GM06990 (cell line): ENCODE data around the gene LKAAEAR1.
"Not testable (repeated sequence)": the region's sequence is repeated elsewhere in the genome, so short reads cannot be mapped to it uniquely, and the experiment has no call there.

Source experiments
- DNase-seq: peaks from one replicate; pipeline ENCODE4 v3.0.0-alpha.2; 2011; ENCODE audit not compliant: insufficient read length; ENCODE audit errors: extremely low read depth
- H3K27me3 ChIP-seq: replicated peaks from 2 replicates; pipeline ENCODE4 v1.6.0; 2011; ENCODE audit warnings: low read length; ENCODE audit not compliant: control insufficient read depth, insufficient read depth
- H3K36me3 ChIP-seq: 2 replicates; pipeline ENCODE4 v1.5.1; 2011; ENCODE audit warnings: low read length; ENCODE audit not compliant: control insufficient read depth, insufficient read depth
- H3K4me3 ChIP-seq: replicated peaks from 2 replicates; pipeline ENCODE4 v1.5.1; 2011; ENCODE audit warnings: low read depth, mild to moderate bottlenecking, control low read depth, low read length
- TF ChIP-seq, protein P1 (sequence below): IDR thresholded peaks from 2 replicates; pipeline ENCODE4 v1.5.1; 2011; ENCODE audit warnings: low read length, control low read depth, mild to moderate bottlenecking, inconsistent platforms; ENCODE audit not compliant: insufficient read depth, poor library complexity, severe bottlenecking

The LKAAEAR1 gene

DNA sequence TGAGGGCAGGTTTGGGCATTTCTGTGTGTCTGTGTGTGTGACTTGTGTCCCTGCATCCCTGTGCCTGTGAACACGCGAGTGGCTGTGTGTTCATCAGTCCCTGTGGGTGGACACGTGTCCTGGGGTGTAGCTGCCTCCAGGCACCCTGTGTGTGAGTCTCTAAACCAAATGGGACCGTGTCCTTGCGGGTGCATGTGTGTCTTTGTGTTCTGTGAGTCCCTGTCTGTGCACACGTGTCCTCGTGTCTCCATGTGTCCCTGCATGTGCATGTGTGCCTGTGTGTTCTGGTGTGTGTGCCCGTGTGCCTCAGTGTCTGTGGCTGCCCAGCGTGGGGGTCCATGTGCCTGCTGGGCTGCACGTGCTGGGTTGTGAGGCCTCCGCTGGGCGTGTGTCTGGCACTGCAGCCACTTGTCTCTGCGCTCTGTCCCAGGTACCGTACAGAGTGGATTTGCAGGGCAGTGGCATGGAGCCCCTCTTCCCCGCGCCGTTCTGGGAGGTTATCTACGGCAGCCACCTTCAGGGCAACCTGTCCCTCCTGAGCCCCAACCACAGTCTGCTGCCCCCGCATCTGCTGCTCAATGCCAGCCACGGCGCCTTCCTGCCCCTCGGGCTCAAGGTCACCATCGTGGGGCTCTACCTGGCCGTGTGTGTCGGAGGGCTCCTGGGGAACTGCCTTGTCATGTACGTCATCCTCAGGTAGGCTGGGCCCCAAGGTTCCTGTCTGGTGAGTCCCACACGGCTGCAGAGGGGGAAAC, 8.2 kb upstream of the LKAAEAR1 start:
- Histone ChIP-seq H3K27me3 (peaks cover 3% of the 10 kb centered on the region; the same call in 1 of the 2 replicates), H3K36me3 (no peaks in the 10 kb centered on the region), H3K4me3 (no peak overlapping the region)
- TF ChIP-seq, protein P1, sequence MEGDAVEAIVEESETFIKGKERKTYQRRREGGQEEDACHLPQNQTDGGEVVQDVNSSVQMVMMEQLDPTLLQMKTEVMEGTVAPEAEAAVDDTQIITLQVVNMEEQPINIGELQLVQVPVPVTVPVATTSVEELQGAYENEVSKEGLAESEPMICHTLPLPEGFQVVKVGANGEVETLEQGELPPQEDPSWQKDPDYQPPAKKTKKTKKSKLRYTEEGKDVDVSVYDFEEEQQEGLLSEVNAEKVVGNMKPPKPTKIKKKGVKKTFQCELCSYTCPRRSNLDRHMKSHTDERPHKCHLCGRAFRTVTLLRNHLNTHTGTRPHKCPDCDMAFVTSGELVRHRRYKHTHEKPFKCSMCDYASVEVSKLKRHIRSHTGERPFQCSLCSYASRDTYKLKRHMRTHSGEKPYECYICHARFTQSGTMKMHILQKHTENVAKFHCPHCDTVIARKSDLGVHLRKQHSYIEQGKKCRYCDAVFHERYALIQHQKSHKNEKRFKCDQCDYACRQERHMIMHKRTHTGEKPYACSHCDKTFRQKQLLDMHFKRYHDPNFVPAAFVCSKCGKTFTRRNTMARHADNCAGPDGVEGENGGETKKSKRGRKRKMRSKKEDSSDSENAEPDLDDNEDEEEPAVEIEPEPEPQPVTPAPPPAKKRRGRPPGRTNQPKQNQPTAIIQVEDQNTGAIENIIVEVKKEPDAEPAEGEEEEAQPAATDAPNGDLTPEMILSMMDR = no peak
- no peak for DNase-seq

- TF ChIP-seq, protein P1 = no peak
- Histone ChIP-seq H3K27me3 (peaks cover 3% of the 10 kb centered on the region; the same call in 1 of the 2 replicates), H3K36me3 (no peaks in the 10 kb centered on the region), H3K4me3 (no peak overlapping the region)
- DNase-seq = no peak
Observed at GRCh38 chr20:64091770-64092169, 7.6 kb upstream of the LKAAEAR1 start.

GRCh38 chr20:64091340-64091739, 7.1 kb upstream of the LKAAEAR1 start:
- DNase-seq = no peak
- TF ChIP-seq, protein P1 = no peak
- H3K4me3 ChIP-seq = no peak overlapping the region

DNA sequence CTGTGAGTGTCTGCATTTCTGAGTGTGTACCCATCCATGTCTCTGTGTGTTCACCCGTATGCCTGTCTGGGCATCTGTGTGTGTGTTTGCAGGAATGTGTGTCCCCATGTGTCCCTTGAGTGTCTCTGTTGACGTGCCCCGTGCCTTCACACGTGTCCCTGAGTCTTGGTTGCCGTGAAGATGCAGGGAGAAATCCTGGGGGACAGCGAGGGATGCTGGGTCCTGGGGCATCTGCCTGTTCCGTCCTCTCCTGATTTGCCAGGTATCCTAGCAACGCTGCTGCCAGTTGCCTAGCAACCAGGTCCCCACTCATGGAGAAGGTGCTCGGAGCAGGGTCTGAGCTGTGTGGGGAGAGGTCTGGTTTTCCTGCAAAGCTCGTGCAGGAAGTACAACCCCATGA, 6.0 kb upstream of the LKAAEAR1 start:
- DNase-seq = no peak
- Histone ChIP-seq H3K27me3 (peaks cover 3% of the 10 kb centered on the region; the same call in 1 of the 2 replicates), H3K36me3 (no peaks in the 10 kb centered on the region), H3K4me3 (no peak overlapping the region)
- TF ChIP-seq, protein P1 = no peak

More at GRCh38 chr20:64091340-64091739, 7.1 kb upstream of the LKAAEAR1 start:
- Histone ChIP-seq H3K36me3 (no peaks in the 10 kb centered on the region), H3K27me3 (peaks cover 3% of the 10 kb centered on the region; the same call in 1 of the 2 replicates)

DNA sequence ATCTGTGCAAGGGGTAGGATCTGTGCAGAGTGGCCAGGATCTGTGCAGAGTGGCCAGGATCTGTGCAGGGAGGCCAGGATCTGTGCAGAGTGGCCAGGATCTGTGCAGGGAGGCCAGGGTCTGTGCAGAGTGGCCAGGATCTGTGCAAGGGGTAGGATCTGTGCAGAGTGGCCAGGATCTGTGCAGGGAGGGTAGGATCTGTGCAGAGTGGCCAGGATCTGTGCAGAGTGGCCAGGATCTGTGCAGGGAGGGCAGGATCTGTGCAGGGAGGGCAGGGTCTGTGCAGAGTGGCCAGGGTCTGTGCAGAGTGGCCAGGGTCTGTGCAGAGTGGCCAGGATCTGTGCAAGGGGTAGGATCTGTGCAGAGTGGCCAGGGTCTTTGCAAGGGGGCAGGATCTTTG, 4.4 kb upstream of the LKAAEAR1 start:
- not testable (repeated sequence) for H3K27me3 ChIP-seq, H3K36me3 ChIP-seq, DNase-seq, H3K4me3 ChIP-seq

- H3K27me3 ChIP-seq, H3K36me3 ChIP-seq, DNase-seq, H3K4me3 ChIP-seq: not testable (repeated sequence)
Observed at GRCh38 chr20:64087226-64087825, 3.1 kb upstream of the LKAAEAR1 start.

DNA sequence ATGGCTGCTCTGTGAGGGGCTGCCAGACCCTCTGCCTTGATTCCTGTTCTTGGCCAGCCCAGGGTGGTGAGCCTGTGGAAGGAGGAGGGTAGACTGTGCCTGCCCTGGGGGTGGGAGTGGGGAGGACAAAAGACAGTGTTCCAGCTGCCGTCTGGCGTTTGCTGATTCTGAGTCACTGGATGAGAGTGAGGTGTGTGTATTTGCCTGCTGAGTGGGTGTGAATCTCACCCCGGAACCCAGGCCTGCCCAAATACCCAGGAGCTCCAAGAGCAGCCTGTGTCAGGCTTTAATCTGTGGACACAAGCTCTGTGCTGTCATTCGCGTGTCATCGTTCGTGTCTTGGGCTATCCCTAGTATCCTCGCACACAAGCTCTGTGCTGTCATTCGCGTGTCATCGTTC, 2.6 kb upstream of the LKAAEAR1 start:
- H3K27me3 ChIP-seq = peaks cover 7% of the 10 kb centered on the region
- DNase-seq = no peak
- no peak overlapping the region for H3K4me3 ChIP-seq
- no peaks in the 10 kb centered on the region for H3K36me3 ChIP-seq
- TF ChIP-seq, protein P1 = no peak
